Mucosa of rectum (tissue), 2 donors: Measurements from ENCODE around the gene RALBP1.

Source experiments
- H3K27ac ChIP-seq, 2 donors: one replicate each; pipeline ENCODE4 v1.7.0; 2013; ENCODE audit warnings: inconsistent platforms in 2 of 2, low read depth in 2 of 2, low read length in 2 of 2
- H3K27me3 ChIP-seq, 2 donors: one replicate each; pipeline ENCODE4 v1.7.0; 2013; ENCODE audit warnings: low read length in 2 of 2; ENCODE audit not compliant: control insufficient read depth in 2 of 2, insufficient read depth in 2 of 2
- H3K36me3 ChIP-seq, 2 donors: one replicate each; pipeline ENCODE4 v1.7.0; 2013; ENCODE audit warnings: low read length in 2 of 2; ENCODE audit not compliant: control insufficient read depth in 2 of 2, insufficient read depth in 2 of 2
- H3K4me1 ChIP-seq, 2 donors: one replicate each; pipeline ENCODE4 v1.7.0; 2013; ENCODE audit warnings: low read length in 2 of 2, mild to moderate bottlenecking in 1 of 2; ENCODE audit not compliant: control insufficient read depth in 2 of 2, insufficient read depth in 2 of 2
- H3K4me3 ChIP-seq, 2 donors: one replicate each; pipeline ENCODE4 v1.7.0; 2013; ENCODE audit warnings: low read length in 2 of 2
- H3K9ac ChIP-seq, 2 donors: one replicate each; pipeline ENCODE4 v1.7.0; 2013; ENCODE audit warnings: low read length in 2 of 2, low read depth in 1 of 2, mild to moderate bottlenecking in 1 of 2
- H3K9me3 ChIP-seq, 2 donors: one replicate each; pipeline ENCODE4 v1.7.0; 2013; ENCODE audit warnings: low read length in 2 of 2; ENCODE audit not compliant: control insufficient read depth in 2 of 2
- donor health status: healthy.
- donor health status: Normal muscosa, but diverticular disease.

Gene RALBP1

GRCh38 chr18:9453283-9453682 lies 22.0 kb upstream of the RALBP1 start:
- H3K27ac ChIP-seq: no peak overlapping the region
- no peaks in the 10 kb centered on the region for H3K4me1 ChIP-seq
- H3K27me3 ChIP-seq: no peaks in the 10 kb centered on the region
- H3K9ac ChIP-seq: no peak overlapping the region
- no peak overlapping the region for H3K4me3 ChIP-seq
- peaks cover 0 to 3% of the 10 kb centered on the region in 2 donors for H3K9me3 ChIP-seq
- H3K36me3 ChIP-seq: no peaks in the 10 kb centered on the region

GRCh38 chr18:9454061-9454703 lies 21.1 kb upstream of the RALBP1 start:
- H3K36me3 ChIP-seq: no peaks in the 10 kb centered on the region
- no peaks in the 10 kb centered on the region for H3K27me3 ChIP-seq
- no peaks in the 10 kb centered on the region for H3K4me1 ChIP-seq
- no peak overlapping the region for H3K27ac ChIP-seq
- no peak overlapping the region for H3K9ac ChIP-seq
- no peak overlapping the region for H3K4me3 ChIP-seq
- peaks cover 0 to 3% of the 10 kb centered on the region in 2 donors for H3K9me3 ChIP-seq

GRCh38 chr18:9455718-9456511 lies 19.4 kb upstream of the RALBP1 start:
- no peaks in the 10 kb centered on the region for H3K27me3 ChIP-seq
- no peak overlapping the region for H3K27ac ChIP-seq
- peaks cover 0 to 3% of the 10 kb centered on the region in 2 donors for H3K9me3 ChIP-seq
- no peaks in the 10 kb centered on the region for H3K36me3 ChIP-seq
- H3K4me1 ChIP-seq: no peaks in the 10 kb centered on the region
- H3K9ac ChIP-seq: no peak overlapping the region
- no peak overlapping the region for H3K4me3 ChIP-seq

- no peaks in the 10 kb centered on the region for H3K4me1 ChIP-seq
- H3K27me3 ChIP-seq: no peaks in the 10 kb centered on the region
- no peaks in the 10 kb centered on the region for H3K9me3 ChIP-seq
- no peak overlapping the region for H3K27ac ChIP-seq
- H3K9ac ChIP-seq: no peak overlapping the region
- H3K4me3 ChIP-seq: no peak overlapping the region
- H3K36me3 ChIP-seq: no peaks in the 10 kb centered on the region
Measured at GRCh38 chr18:9466127-9466526, 9.2 kb upstream of the RALBP1 start.

GRCh38 chr18:9466846-9467245 lies 8.5 kb upstream of the RALBP1 start:
- Histone ChIP-seq H3K4me3 (no peak overlapping the region), H3K9me3 (no peaks in the 10 kb centered on the region), H3K27ac (no peak overlapping the region), H3K4me1 (no peaks in the 10 kb centered on the region), H3K27me3 (no peaks in the 10 kb centered on the region), H3K9ac (no peak overlapping the region), H3K36me3 (no peaks in the 10 kb centered on the region)

- H3K9me3 ChIP-seq: no peaks in the 10 kb centered on the region
- no peak overlapping the region for H3K9ac ChIP-seq
- H3K4me1 ChIP-seq: peaks cover 0 to 2% of the 10 kb centered on the region in 2 donors
- H3K36me3 ChIP-seq: no peaks in the 10 kb centered on the region
- no peak overlapping the region for H3K27ac ChIP-seq
- no peaks in the 10 kb centered on the region for H3K27me3 ChIP-seq
- H3K4me3 ChIP-seq: no peak overlapping the region
Measured at GRCh38 chr18:9468998-9469397, 6.3 kb upstream of the RALBP1 start.

DNA sequence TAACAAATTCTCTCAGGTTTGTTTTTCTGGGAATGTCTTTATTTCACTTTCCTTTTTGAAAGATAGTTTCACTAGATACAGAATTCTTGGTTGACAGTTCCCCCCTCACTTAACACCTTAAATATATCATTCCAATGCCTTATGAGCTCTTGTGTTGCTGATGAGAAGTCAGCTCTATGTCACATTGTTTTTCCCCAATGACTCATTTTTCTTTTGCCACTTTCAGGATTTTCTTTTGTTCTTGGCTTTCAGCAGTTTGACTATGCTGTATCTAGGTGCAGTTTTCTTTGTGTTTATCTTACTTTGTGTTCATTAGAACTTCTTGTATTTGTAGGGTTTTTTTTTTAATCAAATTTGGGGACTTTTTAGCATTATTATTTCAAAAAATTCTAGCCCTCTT lies 5.6 kb upstream of the RALBP1 start:
- H3K36me3 ChIP-seq: no peaks in the 10 kb centered on the region
- no peak overlapping the region for H3K4me3 ChIP-seq
- no peak overlapping the region for H3K27ac ChIP-seq
- H3K9ac ChIP-seq: no peak overlapping the region
- H3K9me3 ChIP-seq: no peaks in the 10 kb centered on the region
- H3K4me1 ChIP-seq: peaks cover 0 to 9% of the 10 kb centered on the region in 2 donors
- no peaks in the 10 kb centered on the region for H3K27me3 ChIP-seq

GRCh38 chr18:9474108-9474982 lies 968 bp upstream of the RALBP1 start:
- Histone ChIP-seq H3K27ac (peak overlapping the region; percentile 96 to 100), H3K4me1 (peaks cover 2 to 16% of the 10 kb centered on the region in 2 donors), H3K27me3 (no peaks in the 10 kb centered on the region), H3K9ac (peak overlapping the region; percentile 65 to 97), H3K9me3 (no peaks in the 10 kb centered on the region), H3K4me3 (peak overlapping the region; percentile 83 to 99), H3K36me3 (no peaks in the 10 kb centered on the region)

DNA sequence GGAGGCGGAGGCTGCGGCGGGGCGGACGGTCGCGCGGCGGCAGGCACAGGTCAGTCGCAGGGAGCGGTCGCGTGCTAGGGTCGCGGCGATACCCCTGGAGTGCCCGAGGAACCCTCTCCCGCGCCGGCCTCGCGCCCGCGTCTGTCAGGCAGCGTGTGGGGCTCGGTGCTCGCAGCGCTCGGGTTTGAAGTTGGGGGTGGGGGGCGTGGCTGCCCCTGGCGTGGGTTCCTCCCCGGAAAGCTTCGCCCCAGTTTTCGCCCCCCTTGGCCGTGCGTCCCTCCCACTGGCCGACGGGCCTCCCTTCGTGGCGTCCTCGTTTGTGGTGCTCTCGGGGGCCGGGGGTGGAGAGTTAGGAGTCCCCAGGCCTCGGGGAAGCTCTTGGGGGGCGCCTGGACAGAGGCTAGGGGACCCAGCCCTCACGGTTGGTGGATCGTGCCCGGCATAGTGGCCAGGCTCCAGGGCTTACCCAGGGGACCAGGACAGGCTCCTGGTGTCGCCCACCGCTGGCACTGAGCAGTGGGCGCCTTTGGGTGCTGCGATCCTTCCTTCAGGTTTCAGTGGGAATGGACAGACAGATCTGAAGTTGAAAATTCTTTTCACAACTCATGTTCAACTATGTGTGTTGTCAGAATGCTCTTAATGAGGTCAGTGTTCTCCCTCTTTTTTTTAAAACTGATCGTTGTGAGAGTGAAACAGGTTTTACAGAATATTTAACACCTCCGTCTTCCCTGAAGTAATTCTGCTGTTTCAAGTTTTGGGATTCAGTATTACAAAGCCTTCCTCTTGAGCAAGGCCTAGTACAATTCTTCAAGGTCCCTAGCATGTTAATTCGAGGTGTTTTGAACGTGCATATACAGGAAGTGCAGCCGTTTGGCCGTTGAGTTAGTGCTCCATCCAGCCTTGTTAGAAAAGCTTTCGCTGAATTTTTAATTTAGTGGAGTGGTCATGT lies 604 bp downstream of the RALBP1 start:
- Histone ChIP-seq H3K4me3 (peak overlapping the region; percentile 83 to 99), H3K4me1 (peaks cover 2 to 16% of the 10 kb centered on the region in 2 donors), H3K27ac (peak overlapping the region; percentile 96 to 100)

More for the DNA sequence above, 604 bp downstream of the RALBP1 start:
- Histone ChIP-seq H3K36me3 (peaks cover 0 to 2% of the 10 kb centered on the region in 2 donors), H3K9me3 (no peaks in the 10 kb centered on the region), H3K9ac (peak overlapping the region; percentile 97 to 98), H3K27me3 (no peaks in the 10 kb centered on the region)
